ENCODE data around the gene PDXDC1.
"Not testable (repeated sequence)": the region's sequence is repeated elsewhere in the genome, so short reads cannot be mapped to it uniquely, and the experiment has no call there.

Gene PDXDC1, protein sequence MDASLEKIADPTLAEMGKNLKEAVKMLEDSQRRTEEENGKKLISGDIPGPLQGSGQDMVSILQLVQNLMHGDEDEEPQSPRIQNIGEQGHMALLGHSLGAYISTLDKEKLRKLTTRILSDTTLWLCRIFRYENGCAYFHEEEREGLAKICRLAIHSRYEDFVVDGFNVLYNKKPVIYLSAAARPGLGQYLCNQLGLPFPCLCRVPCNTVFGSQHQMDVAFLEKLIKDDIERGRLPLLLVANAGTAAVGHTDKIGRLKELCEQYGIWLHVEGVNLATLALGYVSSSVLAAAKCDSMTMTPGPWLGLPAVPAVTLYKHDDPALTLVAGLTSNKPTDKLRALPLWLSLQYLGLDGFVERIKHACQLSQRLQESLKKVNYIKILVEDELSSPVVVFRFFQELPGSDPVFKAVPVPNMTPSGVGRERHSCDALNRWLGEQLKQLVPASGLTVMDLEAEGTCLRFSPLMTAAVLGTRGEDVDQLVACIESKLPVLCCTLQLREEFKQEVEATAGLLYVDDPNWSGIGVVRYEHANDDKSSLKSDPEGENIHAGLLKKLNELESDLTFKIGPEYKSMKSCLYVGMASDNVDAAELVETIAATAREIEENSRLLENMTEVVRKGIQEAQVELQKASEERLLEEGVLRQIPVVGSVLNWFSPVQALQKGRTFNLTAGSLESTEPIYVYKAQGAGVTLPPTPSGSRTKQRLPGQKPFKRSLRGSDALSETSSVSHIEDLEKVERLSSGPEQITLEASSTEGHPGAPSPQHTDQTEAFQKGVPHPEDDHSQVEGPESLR

DNA sequence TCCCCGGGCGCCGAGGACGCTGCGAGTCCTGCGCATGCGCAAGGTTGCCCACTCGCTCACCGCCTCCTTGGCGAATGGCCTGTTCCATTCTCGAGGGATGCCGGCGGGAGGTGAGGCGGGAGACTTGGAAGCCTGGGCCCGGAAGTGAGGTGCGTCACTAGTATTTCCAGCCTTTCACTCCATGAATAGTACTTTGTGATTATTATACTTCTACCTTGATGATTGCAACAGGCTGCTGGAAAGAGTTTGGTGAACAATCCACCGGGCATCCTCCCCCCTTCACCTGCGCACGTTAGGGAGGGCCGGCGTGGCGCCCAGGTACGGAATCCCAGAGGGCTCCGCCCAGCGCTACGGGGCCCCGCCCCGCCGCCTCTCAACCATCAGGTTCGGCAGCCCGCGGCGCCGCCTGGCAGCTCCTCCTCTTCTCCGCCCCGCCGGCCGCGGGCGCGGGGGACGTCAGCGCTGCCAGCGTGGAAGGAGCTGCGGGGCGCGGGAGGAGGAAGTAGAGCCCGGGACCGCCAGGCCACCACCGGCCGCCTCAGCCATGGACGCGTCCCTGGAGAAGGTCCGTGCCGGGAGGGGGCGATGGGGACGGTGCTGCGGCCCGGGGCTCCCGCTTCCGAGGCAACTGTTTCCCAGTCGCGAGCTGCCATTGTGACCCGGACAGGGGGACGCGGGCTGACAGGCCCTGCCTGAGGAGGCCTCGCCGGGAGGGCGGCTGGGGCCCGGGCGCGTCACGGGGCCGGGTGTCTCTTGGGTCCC, at the start of gene PDXDC1:
TSS of gene PDXDC1 (plus strand) at position 371 of the 762 bp plus-strand sequence. CDS start at position 545, 174 bp downstream.
- peaks cover 25% of the 10 kb centered on the region for H3K4me1 Mint-ChIP-seq
- H3K36me3 Mint-ChIP-seq, H3K9me3 Mint-ChIP-seq, H3K27me3 Mint-ChIP-seq: not testable (repeated sequence)
- peak within 1 kb of the TSS; percentile 91 for H3K4me3 Mint-ChIP-seq
- peak within 1 kb of the TSS; percentile 83 for H3K27ac Mint-ChIP-seq

- not testable (repeated sequence) for H3K9me3 Mint-ChIP-seq, H3K4me3 Mint-ChIP-seq, H3K27ac Mint-ChIP-seq, H3K4me1 Mint-ChIP-seq, H3K36me3 Mint-ChIP-seq, H3K27me3 Mint-ChIP-seq
These were observed 46.6 kb upstream of the PDXDC1 start for GRCh38 chr16:14928064-14928714.

GRCh38 chr16:14929176-14929575, 45.6 kb upstream of the PDXDC1 start:
- H3K4me1 Mint-ChIP-seq, H3K27me3 Mint-ChIP-seq, H3K9me3 Mint-ChIP-seq, H3K36me3 Mint-ChIP-seq, H3K4me3 Mint-ChIP-seq, H3K27ac Mint-ChIP-seq: not testable (repeated sequence)

GRCh38 chr16:14930246-14930645, 44.6 kb upstream of the PDXDC1 start:
- not testable (repeated sequence) for H3K36me3 Mint-ChIP-seq, H3K4me1 Mint-ChIP-seq, H3K9me3 Mint-ChIP-seq, H3K4me3 Mint-ChIP-seq, H3K27me3 Mint-ChIP-seq, H3K27ac Mint-ChIP-seq

- H3K27me3 Mint-ChIP-seq, H3K4me1 Mint-ChIP-seq, H3K36me3 Mint-ChIP-seq, H3K4me3 Mint-ChIP-seq, H3K27ac Mint-ChIP-seq, H3K9me3 Mint-ChIP-seq: not testable (repeated sequence)
These were observed 43.9 kb upstream of the PDXDC1 start for GRCh38 chr16:14930971-14931370.

- H3K27me3 Mint-ChIP-seq, H3K27ac Mint-ChIP-seq, H3K4me1 Mint-ChIP-seq, H3K9me3 Mint-ChIP-seq, H3K4me3 Mint-ChIP-seq, H3K36me3 Mint-ChIP-seq: not testable (repeated sequence)
These were observed 42.0 kb upstream of the PDXDC1 start for GRCh38 chr16:14932581-14933375.

GRCh38 chr16:14937143-14937542, 37.7 kb upstream of the PDXDC1 start, which contains the start of gene NPIPA1:
NPIPA1 (plus strand) TSS chr16:14937443; CDS start chr16:14937443, 0 bp downstream.
- H3K27ac Mint-ChIP-seq, H3K4me3 Mint-ChIP-seq, H3K4me1 Mint-ChIP-seq, H3K27me3 Mint-ChIP-seq, H3K36me3 Mint-ChIP-seq, H3K9me3 Mint-ChIP-seq: not testable (repeated sequence)

- not testable (repeated sequence) for H3K9me3 Mint-ChIP-seq, H3K27me3 Mint-ChIP-seq, H3K4me3 Mint-ChIP-seq, H3K36me3 Mint-ChIP-seq, H3K27ac Mint-ChIP-seq, H3K4me1 Mint-ChIP-seq
These were observed 36.8 kb upstream of the PDXDC1 start for GRCh38 chr16:14937994-14938393.

GRCh38 chr16:14942686-14943085, 32.1 kb upstream of the PDXDC1 start:
- not testable (repeated sequence) for H3K4me3 Mint-ChIP-seq, H3K4me1 Mint-ChIP-seq, H3K36me3 Mint-ChIP-seq, H3K27ac Mint-ChIP-seq, H3K27me3 Mint-ChIP-seq, H3K9me3 Mint-ChIP-seq

GRCh38 chr16:14955546-14956231, 19.1 kb upstream of the PDXDC1 start:
- Mint-ChIP-seq H3K4me1 (no peaks in the 10 kb centered on the region), H3K9me3 (no peaks in the 10 kb centered on the region), H3K27me3 (no peaks in the 10 kb centered on the region), H3K4me3 (no peak overlapping the region), H3K36me3 (no peaks in the 10 kb centered on the region), H3K27ac (no peak overlapping the region)

- H3K27ac Mint-ChIP-seq, result no peak overlapping the region
- H3K36me3 Mint-ChIP-seq, result no peaks in the 10 kb centered on the region
- H3K4me1 Mint-ChIP-seq, result no peaks in the 10 kb centered on the region
- H3K9me3 Mint-ChIP-seq, result no peaks in the 10 kb centered on the region
- no peak overlapping the region for H3K4me3 Mint-ChIP-seq
- no peaks in the 10 kb centered on the region for H3K27me3 Mint-ChIP-seq
These were observed 17.1 kb upstream of the PDXDC1 start for GRCh38 chr16:14957576-14958322.

DNA sequence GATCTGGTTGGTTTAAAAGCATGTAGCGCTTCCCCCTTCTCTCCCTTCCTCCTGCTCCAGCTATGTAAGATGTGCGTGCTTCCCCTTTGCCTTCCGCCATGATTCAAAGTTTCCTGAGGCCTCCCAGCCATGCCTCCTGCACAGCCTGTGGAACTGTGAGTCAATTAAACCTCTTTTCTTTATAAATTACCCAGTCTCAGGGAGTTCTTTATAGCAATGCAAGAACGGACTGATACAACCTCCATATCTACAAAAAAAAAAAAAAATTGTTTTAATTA, 16.6 kb upstream of the PDXDC1 start:
- no peaks in the 10 kb centered on the region for H3K4me1 Mint-ChIP-seq
- no peaks in the 10 kb centered on the region for H3K36me3 Mint-ChIP-seq

GRCh38 chr16:14958970-14959369, 15.9 kb upstream of the PDXDC1 start:
- peaks cover 3% of the 10 kb centered on the region for H3K27me3 Mint-ChIP-seq

More for the DNA sequence above, 16.6 kb upstream of the PDXDC1 start:
- Mint-ChIP-seq H3K9me3 (no peaks in the 10 kb centered on the region), H3K27ac (no peak overlapping the region), H3K27me3 (peaks cover 2% of the 10 kb centered on the region), H3K4me3 (no peak overlapping the region)

More at GRCh38 chr16:14958970-14959369, 15.9 kb upstream of the PDXDC1 start:
- H3K36me3 Mint-ChIP-seq, result no peaks in the 10 kb centered on the region
- no peaks in the 10 kb centered on the region for H3K4me1 Mint-ChIP-seq
- H3K9me3 Mint-ChIP-seq, result no peaks in the 10 kb centered on the region
- H3K27ac Mint-ChIP-seq, result no peak overlapping the region
- no peak overlapping the region for H3K4me3 Mint-ChIP-seq

Measured in activated naive CD4-positive, alpha-beta T cell treated with anti-CD3 and anti-CD28 coated beads, Interleukin-2, amount 50 U/mL, for 24 hours (primary cell).